Measurements from ENCODE around the gene INPP5B.
"Not testable (repeated sequence)": the region's sequence is repeated elsewhere in the genome, so short reads cannot be mapped to it uniquely, and the experiment has no call there.

INPP5B gene

DNA sequence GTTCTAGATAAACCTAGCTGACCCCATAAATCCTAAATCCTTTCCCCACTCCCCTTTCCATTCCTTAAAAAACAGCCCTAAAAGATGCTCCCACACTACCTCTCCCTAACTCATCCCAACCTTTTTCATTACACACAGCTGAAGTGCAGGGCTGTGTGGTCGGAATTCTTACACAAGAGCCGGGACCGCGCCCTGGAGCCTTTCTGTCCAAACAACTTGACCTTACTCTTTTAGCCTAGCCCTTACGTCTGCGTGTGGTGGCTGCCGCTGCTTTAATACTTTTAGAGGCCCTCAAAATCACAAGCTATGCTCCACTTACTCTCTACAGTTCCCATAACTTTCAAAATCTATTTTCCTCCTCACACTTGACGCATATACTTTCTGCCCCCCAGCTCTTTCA is 36.0 kb downstream of the INPP5B start:
- not testable (repeated sequence) for DNase-seq

DNA sequence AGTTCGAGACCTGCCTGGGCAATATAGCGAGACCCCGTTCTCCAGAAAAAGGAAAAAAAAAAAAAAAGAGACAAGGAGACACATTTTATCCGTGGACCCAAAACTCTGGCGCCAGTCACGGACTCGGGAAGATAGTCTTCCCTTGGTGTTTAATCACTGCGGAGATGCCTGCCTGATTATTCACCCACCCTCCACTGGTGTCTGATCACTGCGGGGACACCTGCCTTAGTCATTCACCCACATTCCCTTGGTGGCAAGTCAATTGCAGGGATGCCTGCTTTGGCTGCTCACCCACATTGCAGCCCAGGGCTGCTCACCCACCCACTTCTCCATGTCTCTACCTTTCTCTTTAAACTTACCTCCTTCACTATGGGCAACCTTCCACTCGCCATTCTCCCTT is 38.3 kb downstream of the INPP5B start:
- not testable (repeated sequence) for DNase-seq

DNA sequence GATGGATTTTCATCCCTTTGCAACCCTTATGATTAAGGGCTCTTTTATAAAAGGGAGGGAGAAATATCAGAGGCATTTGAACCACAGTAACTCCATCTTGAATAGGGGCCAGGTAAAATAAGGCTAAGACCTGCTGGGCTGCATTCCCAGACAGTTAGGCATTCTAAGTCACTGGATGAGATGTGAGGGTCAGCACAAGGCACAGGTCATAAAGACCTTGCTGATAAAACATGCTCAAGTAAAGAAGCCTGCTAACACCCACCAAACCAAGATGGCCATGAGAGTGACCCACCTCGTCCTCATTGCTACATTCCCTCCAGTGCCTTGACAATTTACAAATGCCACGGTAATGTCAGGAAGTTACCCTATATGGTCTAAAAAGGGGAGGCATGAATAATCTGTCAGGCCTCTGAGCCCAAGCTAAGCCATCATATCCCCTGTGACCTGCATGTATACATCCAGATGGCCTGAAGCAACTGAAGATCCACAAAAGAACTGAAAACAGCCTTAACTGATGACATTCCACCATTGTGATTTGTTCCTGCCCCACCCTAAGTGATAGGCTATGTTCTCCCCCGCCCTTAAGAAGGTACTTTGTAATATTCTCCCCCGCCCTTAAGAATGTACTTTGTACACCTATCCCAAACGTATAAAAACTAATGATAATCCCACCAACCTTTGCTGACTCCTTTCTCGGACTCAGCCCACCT is 39.3 kb downstream of the INPP5B start:
- not testable (repeated sequence) for DNase-seq

DNA sequence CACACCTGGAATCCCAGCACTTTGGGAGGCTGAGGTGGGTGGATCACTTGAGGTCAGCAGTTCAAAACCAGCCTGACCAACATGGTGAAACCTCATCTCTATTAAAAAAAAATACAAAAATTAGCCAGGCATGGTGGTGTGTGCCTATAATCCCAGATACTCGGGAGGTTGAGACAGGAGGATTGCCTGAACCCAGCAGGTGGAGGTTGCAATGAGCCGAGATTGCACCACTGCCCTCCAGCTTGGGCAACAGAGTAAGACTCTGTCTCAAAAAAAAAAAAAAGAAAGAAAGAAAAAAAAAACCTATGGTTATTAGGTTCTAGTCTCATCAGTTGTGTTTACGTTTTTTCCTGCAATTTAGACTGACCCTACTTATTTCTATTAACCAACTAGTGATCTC is 40.3 kb downstream of the INPP5B start:
- DNase-seq, result not testable (repeated sequence)

DNA sequence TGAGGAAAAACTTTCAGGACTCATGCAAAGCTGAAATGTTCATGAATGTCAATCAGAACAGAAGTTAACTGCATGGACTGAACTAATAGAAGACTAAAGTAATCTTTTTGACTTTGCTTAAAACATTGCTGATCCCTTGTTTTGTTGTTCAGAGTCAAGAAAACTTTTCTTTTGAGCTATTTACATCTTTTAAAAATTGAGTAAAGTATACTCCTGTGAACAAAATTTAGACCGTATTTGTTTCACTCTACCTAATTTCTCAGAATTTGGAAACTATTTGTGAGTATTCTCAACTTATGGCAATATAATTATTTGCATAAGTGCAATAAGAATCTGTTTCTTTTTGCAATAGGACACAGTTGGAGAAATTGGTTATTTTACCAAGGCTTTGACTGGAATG is 41.1 kb downstream of the INPP5B start:
- no peak for DNase-seq

DNA sequence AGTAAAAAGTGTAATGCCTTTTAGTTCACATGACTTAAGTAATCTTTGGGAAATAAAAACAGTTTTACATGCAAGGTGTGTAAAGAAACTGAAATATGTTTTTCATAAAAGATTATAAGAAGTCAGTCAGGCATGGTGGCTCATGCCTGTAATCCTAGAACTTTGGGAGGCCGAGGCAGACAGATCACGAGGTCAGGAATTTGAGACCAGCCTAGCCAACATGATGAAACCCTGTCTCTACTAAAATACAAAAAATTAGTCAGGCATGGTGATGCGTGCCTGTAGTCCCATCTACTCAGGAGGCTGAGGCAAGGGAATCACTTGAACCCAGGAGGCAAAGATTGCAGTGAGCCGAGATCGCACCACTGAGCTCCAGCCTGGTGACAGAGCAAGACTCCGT is 42.9 kb downstream of the INPP5B start:
- DNase-seq, result not testable (repeated sequence)

DNA sequence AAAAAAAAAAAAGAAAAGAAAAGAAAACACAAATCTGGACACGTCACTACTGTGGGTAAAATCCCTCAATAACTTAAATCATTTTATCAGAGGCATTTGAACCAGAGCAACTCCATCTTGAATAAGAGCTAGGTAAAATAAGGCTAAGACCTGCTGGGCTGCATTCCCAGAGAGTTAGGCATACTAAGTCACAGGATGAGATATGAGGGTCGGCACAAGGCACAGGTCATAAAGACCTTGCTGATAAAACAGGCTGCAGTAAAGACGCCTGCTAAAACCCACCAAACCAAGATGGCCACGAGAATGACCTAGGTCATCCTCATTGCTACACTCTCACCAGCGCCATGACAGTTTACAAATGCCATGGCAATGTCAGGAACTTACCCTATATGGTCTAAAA is 43.9 kb downstream of the INPP5B start:
- DNase-seq, result no peak

DNA sequence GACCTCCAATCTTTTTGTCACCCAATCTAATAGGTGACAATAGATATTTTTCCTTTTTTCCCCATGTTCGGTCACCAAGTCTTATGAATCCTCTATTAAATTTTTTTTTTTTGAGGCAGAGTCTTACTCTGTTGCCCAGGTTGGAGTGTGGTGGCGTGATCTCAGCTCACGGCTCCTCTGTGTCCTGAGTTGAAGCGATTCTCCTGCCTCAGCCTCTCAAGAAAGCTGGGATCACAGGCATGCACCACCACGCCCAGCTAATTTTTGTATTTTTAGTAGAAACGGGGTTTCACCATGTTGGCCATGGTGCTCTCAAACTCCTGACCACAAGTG is 45.0 kb downstream of the INPP5B start:
- DNase-seq, result no peak

DNA sequence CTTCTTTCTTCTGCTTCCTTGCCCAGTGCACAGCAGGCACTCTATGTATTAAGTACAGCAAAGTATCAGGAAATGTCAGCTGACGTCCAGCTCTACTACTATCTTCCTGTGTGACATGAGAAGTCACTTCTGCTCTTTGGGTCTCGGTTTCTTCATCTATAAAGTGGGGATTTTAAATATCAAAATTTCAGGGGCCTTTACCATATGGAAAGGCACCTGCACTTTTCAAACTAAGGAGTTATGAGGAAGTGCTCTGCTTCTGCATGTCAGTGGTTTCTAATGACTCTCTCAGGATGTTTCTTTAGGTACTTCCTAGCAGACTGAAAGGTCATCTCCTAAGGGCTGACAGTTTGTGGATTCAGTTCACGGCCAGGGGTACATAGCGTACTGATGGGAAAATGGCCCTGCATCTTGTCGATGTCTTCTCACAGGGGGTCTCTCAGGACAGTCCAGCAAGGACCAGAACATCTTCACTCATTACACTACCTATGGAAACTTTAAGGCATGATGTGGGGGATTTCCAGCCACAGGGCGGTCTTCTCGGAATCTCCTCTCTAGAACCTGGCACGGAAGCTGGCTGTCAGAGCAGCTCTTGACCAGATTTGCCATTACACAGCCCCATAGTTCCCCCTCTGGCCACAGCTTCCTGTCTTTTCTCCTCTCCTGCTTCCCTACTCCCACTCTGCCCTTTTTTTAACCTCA is 45.5 kb downstream of the INPP5B start:
- DNase-seq, result no peak

DNA sequence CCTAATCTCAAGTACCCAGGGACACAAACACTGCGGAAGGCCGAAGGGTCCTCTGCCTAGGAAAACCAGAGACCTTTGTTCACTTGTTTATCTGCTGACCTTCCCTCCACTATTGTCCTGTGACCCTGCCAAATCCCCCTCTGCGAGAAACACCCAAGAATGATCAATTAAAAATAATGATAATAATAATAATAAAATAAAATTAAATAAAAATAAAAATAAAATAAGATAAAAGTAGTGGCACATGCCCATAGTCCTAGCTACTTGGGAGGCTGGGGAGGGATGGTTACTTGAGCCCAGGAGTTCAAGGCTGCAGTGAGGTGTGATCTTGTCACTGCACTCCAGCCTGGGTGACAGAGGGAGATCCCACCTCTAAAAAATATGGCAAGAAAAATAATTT is 49.3 kb downstream of the INPP5B start:
- DNase-seq, result not testable (repeated sequence)

DNA sequence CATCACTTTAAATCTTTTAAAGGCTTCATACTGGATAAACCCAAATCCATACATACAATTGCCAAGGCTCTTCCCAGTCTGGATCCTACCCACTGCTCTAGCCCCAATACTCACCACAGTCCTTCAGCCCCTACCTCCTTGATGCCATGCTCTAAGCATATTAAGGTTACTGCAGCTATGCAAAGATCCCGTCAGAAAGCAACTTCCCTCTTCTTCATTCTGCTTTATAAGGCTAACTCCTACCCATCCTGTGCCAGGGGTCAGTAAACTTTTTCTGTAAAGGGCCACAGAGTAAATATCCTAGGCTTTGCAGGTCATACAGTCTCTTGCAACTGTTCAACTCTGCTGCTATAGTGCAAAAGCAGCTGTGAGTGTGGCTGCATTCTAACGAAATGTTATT is 53.2 kb downstream of the INPP5B start:
- no peak for DNase-seq

DNA sequence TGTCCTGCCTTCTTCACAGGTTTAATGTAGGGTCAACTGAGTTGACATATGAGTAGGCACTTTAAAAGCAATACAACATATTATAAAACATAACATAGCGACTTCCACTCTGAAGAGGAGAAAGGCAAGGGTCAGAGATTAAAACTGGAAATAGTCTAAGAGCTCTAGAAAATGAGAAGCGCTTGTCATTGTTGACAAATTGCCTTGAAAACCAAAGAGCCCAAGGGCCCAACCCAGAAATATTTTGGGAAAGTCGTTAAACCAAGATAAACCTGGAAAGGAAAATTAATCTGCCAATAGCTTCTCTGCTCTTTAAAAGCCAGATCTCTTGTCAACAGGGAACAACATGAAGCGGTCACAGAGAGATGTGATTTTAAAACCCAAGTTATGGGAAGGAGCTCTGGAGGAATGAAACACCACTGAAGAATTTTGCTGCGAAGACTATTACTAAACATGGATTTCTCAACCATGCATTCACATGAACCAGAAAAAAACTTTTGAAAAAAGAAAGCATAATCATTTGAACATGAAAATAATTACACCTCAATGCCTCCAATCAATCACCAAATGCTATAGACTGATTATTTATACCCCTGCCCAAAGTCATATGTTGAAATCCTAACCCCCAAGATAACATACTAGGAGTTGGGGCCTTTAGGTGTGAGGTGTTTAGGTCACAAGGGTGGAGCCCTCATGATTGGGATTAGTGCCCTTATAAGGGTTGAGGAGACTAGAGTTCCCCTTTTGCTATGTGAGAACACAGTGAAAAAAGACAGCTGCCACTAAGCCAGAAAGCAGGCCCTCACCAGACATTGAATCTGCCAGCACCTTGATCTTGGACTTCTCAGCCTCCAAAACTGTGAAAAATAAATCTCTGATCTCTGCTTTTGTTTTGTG is 54.5 kb downstream of the INPP5B start:
- DNase-seq, result no peak

DNA sequence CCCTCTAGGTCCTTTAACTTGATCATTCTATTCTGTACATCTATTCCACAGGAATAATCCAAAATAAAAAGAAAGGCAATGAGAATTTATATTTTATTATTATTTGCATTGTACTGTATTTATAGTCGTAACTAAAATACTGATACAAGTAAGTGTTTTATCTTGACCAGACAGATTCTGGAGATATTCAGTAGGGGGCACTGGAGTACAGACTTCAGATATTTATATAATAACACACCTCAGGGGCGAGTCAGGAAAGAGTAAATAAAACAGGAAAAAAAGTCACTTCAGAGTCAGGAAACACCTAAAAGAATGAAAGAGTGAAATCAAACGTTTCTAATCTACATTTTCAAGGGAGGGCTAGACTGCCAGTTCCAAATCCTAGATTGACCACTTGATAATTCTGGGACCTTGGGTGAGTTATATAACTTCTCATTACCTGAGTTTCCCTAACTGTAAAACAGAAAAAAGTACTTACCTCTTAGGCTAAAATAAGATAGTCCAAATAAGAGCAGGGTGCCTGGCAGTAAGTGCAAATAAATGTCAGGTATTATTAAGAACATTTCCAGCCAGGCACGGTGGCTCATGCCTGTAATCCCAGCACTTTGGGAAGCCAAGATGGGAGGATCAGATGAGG is 56.4 kb downstream of the INPP5B start:
- peak; percentile 21 to 52 for DNase-seq

DNA sequence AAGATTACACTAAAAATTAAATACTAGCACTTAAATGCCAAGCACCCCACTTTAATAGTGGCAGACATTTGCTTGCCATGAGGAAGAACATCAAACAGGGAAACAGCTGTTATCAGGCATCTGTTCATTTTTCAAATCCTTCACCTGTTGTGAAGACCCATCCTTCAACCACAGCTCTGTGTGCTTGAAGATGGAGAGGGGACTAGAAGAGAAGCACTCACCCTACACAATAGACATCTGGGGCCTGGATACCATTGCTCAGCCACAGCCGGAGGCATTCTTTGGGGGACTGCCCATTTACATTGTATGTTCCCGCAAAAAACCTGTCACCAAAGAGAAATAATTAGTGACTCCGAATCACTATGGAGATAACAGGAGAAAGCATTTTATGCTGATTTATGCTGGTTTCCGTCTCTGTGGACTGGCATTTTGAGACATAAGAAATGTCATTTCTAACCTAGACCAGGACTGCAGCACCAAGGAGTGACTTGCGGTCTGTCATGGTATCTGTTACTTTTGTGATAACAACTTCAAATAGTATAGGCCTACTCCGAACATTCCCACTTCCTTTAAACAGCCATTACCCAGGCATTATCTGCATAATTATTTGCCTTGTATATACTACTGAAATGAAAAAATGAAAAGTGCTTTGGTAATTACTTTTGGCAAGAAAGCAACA is 58.7 kb downstream of the INPP5B start:
- DNase-seq, result no peak

DNA sequence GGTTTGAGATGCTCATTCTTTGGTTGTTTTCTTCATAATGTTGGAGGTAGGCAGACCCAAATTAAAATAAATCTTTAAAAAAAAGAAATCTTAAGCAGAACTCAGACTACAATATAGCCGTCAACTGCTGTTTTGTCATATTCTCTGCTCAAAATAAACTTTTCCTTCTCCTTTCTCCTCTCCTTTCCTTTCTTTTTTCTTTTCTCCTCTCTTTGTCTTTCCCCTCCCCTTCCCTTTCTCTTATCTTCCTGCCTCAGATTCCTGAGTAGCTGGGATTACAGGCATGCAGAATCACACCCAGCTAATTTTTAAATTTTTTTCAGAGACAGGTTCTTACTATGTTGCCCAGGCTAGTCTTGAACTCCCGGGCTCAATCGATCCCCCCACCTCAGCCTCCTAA is 62.7 kb downstream of the INPP5B start:
- DNase-seq, result no peak

DNA sequence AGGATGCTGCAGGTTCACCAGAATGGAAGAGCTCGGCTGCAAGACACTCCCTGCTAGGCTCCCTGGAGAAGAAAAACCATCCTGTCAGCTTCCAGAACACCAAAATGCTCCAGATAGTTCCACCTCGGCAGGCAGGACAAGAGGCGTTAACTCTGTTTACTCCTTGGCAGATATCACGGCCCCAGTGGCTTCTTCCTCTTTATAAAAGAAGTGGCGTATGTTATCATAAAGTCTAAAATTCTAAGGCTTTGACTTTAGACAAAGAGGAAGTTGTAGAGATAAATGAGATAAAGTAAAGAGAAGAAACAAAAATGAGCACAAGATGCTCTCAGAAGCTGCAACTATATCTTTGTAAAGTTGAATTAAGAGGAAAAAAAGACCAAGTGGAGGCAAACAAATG is 63.2 kb downstream of the INPP5B start:
- no peak for DNase-seq

DNA sequence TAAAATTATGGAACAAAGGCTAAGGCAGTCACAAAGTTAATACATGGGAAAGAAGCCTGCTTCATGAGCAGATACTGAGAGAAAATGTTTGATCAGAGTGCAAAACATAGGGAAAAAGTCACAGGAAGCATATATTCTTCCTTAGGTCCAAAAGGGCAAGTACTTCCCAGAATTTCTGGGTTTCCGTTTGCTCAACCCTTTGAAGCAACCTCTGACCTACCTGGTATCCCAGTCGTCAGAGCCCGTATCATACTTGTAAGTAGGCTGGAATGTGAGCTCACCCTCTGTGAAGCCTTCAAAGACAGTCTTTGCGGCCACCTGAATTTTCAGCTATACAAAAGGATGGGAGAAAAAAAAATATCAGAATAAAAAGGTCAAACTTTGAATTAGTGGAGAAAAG is 67.0 kb downstream of the INPP5B start:
- no peak for DNase-seq

DNA sequence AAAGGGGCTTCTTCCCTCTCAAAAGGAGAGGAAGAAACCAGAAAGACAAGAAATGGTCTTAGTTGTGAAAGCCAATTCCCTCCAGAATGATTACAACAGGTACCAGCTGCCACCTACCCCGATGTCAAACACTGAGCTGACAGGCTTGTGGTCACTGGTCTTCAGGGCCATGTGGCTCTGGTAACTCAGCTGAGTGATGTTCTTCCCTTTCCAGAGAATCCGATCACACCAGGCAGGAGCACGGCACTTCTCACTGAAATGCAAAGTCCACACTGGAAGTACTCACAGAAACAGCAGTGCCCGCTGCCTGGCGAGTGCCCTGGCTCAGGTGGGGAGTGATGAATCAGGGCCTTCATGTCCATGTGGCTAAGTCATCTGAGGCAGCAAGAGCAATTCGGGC is 68.8 kb downstream of the INPP5B start:
- DNase-seq, result no peak

DNA sequence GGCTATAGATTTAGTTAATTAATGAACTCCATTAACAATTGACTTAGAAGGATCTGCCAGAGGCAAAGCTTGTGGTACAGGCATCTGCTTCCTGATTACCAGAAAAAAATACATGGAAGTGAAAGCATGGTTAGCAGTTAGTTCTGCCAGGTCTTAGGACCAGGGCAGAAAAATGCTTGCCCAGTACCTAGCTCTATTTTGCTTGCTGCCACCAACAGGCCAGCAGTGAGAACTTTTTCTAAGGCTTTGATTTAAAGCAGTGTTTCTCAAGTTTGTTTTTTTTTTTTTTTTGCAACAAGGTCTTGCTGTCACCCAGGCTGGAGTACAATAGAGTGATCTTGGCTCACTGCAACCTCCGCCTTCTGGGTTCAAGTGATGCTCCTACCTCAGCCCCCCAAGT is 71.0 kb downstream of the INPP5B start:
- DNase-seq, result peak; percentile 19 to 29

DNA sequence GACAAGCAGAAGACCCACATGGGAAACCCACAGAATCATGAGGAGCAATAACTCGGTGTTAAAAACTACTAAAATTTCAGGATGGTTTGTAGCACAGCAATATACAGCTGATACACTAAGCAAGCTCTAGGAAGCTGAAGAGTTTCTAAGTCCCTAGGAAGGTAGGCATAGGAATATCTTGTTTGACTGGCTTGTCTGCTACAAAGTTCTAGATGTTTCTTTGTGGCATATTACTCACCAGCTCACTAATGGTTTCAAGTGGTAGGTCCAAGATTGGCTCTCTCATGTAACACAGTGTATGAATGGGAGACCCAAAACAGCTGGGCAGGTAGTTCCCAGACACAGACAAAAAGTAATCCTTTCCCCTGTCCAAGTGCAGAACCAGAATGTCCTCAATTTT is 74.2 kb downstream of the INPP5B start:
- no peak for DNase-seq

DNA sequence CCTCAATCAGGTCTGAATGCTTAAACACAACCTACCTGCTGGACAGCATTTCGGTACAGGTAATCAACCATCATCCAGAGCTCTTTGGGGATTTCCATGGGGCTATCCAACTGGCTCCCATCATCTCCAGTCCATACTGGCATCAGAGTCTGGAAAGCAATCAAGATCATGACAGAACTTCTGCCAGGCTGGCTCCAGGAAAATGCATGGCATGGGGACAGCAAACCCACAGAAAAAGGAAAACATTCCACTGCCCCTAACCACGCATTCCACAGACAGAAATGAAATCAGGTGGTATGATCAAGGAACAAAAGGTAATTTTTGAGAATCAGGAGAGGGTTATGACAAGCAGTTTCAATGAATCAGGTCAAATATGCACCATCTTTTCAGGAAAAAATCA is 78.4 kb downstream of the INPP5B start:
- DNase-seq, result no peak

DNA sequence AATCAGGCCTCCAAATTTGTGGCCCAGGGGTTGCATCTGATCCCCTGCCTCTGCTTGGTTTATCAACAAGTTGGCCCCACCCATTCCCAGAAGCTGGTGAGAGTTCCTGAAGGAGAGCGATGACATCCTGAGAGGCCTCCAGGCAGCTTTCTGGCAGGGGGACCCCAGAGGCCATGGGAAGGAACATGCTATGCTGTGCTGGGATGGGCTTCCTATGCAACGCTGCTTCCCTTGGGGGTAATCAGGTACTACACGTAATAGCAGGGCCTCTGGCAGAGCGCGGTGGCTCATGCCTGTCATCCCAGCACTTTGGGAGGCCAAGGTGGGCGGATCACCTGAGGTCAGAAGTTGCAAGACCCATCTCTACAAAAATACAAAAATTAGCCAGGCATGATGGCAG is 79.1 kb downstream of the INPP5B start:
- no peak for DNase-seq

DNA sequence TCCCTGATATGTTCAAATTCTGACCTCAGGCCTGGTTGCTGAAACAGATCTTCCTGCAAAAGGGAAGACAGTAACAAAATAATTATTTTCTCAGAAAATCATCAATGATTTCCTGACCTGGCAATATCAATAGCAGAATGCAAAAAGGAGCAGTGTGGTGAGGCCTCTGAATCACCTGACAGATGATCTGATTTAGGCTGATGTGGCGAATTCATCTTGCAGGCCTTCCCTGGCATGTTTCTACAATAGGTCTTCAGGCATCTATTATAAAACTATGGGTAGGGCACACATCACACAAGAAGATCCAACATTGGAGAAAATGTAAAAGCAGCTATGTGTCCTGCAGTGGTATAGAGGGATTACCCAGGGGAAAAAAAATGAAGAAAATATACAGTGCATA is 80.4 kb downstream of the INPP5B start:
- DNase-seq, result no peak
